ENCODE measurements around the gene FAM25G.
"Not testable (repeated sequence)": the region's sequence is repeated elsewhere in the genome, so short reads cannot be mapped to it uniquely, and the experiment has no call there.

- TF ChIP-seq CTCF, EZH2phosphoT487, EZH2 (IDR thresholded peaks at IDR 0.05): not testable (repeated sequence)
Observed at GRCh38 chr10:47489630-47490029, 1.9 kb downstream of the FAM25G start.

Data from neural progenitor cell (in vitro differentiated cells).